Left ventricle myocardium superior (tissue), 1 donor: ENCODE results near the gene CCNYL1. TPM values are rescaled to one million over a fixed set of nuclear protein-coding genes. Genes with fewer than 3 reads are reported as not detected.
"Not testable (repeated sequence)": the region's sequence is repeated elsewhere in the genome, so short reads cannot be mapped to it uniquely, and the experiment has no call there.

Source experiments
- ATAC-seq: fragments of 200-7000 bp; cut with Tn5 transposase; one replicate; pipeline ENCODE4 v1.9.1; 2020; ENCODE audit warnings: mild to moderate bottlenecking, moderate library complexity
- DNase-seq: peaks from one replicate; pipeline ENCODE4 v3.0.0-alpha.2; 2020
- intact Hi-C: fragments of 100-400 bp; cut with micrococcal nuclease; formaldehyde crosslinking; loops from one replicate; pipeline ENCODE4 v1.11.0; 2022
- total RNA-seq: library from RNA; stranded (reverse); fragmentation: NEBNext Ultra II Directional; extraction: Animal tissue kit (Norgen Biotek cat#: 25700); gene quantifications from one replicate; pipeline ENCODE4 v1.2.1, GENCODE V29; 2021
- donor health status: DM: no; HTN: yes; CAD: no; lungs with severe emphysema.

Gene CCNYL1
- total RNA-seq, 1 donor from 2014 or later, result 8.3 TPM

DNA sequence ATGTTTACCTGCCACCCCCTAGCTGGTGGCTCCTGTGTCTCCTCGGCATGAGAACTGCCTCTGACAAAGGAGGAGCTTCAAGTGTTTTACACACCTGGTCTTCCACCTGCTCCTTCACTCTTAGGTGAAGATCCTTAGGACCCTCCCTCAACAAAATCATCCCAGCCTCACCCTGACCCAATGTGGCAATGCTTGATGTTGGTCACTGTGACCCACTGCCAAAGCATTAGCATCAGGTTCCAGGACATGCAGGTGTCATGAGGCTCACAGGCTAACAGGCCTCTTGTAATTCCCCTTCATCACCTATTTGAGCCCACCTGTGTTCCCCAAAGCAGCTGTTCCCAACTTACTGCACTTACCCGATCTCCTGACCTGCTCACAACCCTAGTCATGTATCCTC lies 48.5 kb downstream of the CCNYL1 start:
- intact Hi-C loops, result loop anchor here (10.0 kb wide), 1 partner anchor 215 kb away; no protein-coding TSS in a partner anchor
- no peak for DNase-seq
- ATAC-seq, result no peak

DNA sequence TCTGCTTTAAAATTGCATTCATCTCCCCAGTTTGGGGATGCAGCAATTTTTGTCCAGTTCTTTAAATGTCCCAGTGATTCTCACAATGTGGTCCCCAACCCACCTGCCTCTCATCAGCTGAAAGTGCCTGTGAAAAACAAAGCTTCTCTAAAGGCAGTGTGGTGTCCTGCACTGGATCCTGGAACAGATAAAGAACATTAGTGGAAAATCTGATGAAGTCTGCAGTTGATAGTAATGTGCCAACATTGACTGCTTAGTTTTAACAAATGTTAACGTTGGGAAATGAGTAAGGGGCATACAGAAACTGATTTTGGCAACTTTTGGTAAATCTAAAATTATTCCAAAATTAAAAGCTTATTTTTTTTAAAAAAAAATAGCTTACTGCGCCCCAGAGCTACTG lies 49.0 kb downstream of the CCNYL1 start:
- ATAC-seq, result no peak
- DNase-seq, result no peak
- intact Hi-C loops, result loop anchor here (10.0 kb wide), 1 partner anchor 214 kb away; no protein-coding TSS in a partner anchor

DNA sequence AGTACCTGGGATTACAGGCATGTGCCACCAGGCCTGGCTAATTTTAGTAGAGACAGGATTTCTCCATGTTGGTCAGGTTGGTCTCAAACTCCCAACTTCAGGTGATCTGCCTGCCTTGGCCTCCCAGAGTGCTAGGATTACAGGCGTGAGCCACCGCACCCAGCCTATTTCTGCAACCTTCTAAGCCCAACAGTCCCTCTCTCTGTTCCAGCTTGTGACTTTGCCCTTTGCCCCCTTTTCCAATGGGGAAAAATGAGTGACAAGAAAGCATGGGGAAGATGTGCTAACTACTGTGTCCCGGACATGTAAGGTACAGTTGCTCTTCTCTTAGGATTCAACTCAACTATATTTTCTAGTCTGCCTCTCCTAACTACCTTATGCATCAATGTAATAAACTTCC lies 50.0 kb downstream of the CCNYL1 start:
- intact Hi-C loops, result loop anchor here (10.0 kb wide), 1 partner anchor 213 kb away; no protein-coding TSS in a partner anchor
- not testable (repeated sequence) for ATAC-seq, DNase-seq

DNA sequence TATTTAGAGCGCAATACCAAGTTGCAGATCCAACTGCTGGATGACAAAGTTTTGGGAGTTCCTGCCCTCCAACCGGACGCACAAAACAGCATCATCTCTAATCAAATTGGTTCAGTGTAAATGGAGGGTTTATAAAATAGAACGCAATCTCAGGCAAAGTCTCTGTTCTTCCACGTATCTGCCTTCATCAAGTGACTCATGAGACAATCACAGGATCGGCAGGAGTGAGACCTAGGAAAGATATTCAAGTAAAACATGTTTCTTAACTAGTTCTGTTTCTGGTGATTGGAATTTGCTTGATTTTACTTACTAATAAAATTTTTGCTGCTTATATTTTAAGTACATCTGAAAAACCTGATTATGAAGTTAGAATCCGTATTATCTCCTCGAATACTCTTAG lies 50.7 kb downstream of the CCNYL1 start:
- ATAC-seq (no peak), DNase-seq (no peak)
- intact Hi-C loops, result loop anchor here (10.0 kb wide), 1 partner anchor 213 kb away; no protein-coding TSS in a partner anchor

DNA sequence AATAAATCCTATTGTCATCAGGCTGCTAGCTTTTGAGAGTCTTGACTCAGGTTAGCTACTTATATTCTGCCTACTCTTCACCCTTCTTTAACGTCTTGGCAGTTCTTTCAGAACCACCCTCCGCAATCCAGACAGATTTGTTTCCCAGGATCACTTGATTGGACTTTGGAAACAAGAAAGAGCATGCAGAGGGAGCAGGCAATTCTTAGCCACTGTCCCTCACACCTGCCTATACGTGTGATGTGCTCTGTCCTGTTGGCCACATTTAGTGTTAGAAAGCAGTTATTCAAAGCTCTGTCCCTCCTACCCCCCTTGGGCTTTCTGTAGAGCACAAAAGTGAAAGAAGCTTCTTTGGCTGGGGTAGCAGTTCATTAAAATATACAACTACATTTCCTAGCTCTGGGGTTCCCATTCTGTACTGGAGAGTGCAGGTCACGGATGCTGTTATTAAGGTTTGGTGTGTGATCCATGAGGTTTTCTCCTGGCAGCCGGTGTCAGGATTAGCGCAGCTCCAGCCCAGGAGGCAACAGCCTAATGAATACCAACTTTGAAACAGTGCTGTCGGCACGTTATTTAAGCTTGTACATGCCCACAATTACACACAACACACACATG lies 52.0 kb downstream of the CCNYL1 start:
- intact Hi-C loops, result loop anchor here (10.0 kb wide), 1 partner anchor 211 kb away; no protein-coding TSS in a partner anchor
- ATAC-seq (no peak), DNase-seq (no peak)

DNA sequence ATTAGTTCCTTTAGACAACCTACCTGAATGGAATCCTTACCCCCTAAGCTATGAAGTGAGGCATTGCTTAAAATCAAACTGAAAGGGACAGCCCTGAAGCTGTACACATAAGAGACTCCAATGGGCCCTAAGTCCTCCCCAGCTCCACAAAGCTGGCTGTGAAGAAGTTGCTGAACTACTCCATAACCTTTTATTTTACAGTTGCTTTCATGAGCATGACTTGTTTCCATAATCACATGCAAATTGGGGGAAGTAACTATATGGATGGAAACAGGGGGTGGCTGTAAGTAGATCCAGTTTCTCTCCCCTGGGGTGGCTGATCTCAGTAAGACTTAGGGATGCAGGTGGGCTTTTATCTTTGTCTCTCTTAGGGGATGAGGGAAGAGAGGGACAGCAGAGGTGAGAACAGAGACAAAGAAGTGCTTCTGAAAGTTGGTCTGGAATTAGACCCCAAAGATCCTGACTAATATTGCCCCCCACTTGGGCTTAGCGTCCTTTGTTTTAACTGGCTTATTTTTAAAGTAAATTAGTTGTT lies 52.7 kb downstream of the CCNYL1 start:
- intact Hi-C loops, result loop anchor here (10.0 kb wide), 1 partner anchor 211 kb away; no protein-coding TSS in a partner anchor

DNA sequence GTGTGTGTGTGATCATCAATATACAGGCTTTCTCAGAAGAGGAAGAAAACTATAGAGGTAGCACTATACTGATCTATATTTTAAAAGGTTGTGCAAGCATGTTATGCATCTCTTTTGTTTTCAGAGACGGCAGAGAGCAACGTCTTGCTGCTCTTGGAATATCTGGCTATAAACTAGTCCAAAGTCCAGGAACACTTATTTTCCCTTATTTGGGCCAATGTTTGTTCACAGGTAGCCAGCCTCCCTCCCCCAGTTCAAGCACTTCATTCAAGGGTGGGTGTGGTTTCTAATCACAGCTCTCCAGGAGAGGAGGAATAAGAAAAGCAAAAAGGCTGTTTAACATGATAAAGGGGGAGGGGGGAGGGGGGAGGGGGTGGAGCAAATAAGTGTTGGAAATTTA lies 54.1 kb downstream of the CCNYL1 start:
- ATAC-seq (no peak), DNase-seq (no peak)
- intact Hi-C loops, result loop anchor here (10.0 kb wide), 1 partner anchor 209 kb away; no protein-coding TSS in a partner anchor

More for the DNA sequence above, 52.7 kb downstream of the CCNYL1 start:
- no peak for ATAC-seq
- no peak for DNase-seq

DNA sequence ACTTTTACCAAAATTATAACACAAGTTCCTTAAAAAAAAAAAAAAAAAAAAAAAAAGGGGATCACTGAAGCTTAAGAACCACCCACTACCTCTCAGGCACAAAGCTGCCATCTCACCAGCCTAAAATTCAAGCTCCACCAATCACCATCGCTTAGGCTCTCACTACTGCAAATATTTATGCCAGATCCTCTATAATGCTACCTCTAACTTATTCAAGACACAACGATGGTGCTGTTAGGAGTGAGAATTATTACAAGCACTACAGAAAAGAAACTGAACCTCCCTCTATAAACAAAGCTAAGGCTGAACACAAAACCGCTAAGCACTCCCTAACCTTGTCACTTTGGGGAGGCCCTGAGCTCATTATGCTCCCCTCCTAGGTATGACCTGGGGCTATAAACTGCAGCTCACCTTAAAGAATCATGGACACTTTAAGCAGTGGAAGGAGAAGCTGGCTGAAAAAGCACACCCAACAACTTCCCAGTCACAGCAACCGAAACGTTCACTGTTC lies 54.7 kb downstream of the CCNYL1 start:
- ATAC-seq, result no peak
- no peak for DNase-seq
- intact Hi-C loops, result loop anchor here (10.0 kb wide), 1 partner anchor 209 kb away; no protein-coding TSS in a partner anchor

DNA sequence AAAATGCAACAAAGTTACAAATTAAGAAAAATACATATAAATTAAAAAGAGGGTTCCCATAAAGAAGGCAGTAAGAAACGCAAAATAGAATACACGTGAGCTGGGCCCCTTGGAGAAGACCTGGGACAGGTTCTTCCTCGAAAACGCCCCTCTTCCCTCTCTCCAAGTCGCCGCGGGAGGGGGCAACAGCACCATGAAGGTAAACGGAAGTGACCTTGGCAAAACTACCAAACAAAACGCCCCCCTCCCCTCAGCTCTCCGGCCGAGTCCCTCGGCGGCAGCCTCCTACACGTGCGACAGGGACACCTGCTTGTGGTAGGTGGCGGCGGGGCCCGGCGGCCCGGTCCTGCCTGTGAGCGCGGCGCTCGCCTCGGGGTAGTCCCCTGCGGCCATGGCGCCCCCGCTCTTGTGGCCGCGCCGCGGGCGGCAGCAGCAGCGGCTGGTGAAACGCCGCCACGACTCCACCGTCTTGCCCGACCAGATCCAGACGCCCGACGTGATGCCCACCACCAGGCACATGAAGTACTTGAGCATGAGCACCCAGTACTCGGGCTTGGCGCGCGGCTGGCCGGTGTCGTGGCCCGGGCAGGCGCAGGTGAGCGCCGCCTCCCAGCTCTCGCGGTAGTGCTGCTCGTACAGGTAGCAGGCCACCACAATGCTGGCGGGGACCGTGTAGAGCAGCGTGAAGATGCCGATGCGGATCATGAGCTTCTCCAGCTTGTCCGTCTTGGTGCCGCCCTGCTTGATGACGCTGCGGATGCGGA lies 55.4 kb downstream of the CCNYL1 start:
- DNase-seq (no peak), ATAC-seq (no peak)
- intact Hi-C loops, result loop anchor here (10.0 kb wide), 1 partner anchor 208 kb away; no protein-coding TSS in a partner anchor

DNA sequence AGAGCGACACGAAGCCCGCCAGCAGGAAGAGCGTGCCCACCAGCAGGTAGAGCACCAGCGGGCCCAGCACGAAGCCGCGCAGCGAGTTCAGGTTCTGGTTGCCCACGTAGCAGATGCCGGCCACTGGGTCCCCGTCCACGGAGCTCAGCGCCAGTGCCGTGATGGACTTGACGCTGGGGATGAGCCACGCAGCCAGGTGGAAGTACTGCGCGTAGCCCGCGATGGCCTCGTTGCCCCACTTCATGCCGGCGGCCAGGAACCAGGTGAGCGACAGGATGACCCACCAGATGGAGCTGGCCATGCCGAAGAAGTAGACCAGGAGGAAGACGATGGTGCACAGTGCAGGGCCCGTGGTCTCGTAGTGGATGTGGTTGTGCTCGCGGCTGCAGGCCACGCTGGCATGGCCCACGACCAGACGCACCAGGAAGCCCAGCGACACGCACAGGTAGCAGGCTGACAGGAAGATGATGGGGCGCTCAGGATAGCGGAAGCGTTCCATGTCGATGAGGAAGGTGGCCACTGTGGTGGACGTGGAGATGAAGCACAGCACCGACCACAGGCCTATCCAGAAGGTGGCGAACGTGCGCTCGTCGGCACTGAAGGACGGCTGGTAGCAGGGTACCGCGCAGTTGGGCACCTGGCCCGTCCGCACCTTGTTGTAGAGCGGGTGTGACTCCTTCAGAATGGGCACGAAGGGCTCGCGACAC lies 56.2 kb downstream of the CCNYL1 start:
- ATAC-seq (no peak), DNase-seq (peak; percentile 68)
- intact Hi-C loops, result loop anchor here (10.0 kb wide), 1 partner anchor 207 kb away; no protein-coding TSS in a partner anchor

DNA sequence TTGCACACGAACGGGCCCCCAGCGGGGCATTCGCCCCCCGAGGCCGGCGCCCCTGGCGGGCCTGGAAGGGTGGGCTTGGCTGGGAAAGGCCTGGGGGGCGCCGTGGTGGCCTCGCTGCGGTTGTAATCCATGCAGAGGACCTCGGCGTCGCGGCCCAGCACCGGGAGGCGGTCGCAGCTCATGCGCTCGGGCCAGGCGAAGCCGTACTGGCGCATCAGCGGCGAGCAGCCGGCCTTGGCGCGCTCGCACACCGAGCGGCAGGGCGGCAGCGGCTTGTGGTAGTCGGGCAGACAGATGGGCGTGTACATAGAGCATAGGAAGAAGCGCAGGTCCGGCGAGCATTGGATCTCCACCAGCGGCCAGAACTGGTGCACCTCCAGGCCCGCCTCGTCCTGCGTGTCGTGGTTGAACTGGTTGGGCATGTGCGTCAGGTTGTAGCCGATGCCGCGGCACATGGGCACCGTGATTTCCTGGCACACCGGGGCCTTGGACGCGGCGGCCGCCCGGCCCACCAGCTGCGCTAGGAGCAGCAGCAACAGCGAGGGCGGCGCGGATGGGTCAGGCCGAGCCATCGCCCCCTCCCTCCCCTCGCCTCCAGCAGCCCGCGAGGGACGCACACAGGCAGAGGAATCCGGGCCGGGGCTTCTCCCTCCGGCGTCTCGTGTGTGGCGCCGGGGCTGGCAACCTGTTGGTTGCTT lies 56.9 kb downstream of the CCNYL1 start:
- intact Hi-C loops, result loop anchor here (10.0 kb wide), 1 partner anchor 206 kb away; no protein-coding TSS in a partner anchor
- ATAC-seq (peak; percentile 8), DNase-seq (peak; percentile 58)

DNA sequence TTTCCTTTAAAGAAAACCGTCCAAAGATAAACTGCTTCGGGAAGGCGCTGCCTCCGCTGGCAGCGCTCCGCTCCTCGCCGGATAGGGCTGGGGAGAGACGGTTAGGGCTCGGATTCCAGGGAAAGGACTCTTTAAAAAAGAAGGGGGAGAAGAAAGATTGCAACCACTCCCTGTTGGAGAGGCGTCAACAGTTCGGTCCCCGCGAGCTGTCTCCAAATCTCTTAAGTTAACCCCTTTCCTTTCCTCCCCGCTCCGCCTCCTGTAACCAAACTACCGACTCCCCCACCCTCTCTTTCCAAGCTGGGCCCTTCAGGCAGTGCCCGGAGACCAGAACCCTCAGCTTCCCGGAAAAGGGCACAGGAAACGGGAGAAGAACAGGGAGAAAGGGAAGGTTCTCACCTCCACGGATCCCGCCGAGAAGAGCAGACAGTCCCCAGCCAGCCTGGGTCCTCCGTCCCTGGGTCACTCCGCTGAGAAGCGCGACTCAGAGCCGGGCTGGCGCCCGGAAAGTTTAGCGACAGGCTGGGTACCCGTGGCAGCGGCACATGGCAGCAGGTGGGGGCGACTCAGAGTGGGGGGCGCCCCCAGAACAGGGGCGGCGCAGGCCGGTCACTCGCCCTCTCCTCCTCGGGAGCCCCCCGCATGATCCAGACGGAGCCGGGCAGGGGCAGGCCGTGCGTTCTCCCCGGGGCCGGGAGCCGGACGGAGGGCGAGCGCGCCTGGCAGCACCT lies 57.6 kb downstream of the CCNYL1 start:
- ATAC-seq (peak; percentile 8), DNase-seq (no peak)
- intact Hi-C loops, result loop anchor here (10.0 kb wide), 1 partner anchor 206 kb away; no protein-coding TSS in a partner anchor

DNA sequence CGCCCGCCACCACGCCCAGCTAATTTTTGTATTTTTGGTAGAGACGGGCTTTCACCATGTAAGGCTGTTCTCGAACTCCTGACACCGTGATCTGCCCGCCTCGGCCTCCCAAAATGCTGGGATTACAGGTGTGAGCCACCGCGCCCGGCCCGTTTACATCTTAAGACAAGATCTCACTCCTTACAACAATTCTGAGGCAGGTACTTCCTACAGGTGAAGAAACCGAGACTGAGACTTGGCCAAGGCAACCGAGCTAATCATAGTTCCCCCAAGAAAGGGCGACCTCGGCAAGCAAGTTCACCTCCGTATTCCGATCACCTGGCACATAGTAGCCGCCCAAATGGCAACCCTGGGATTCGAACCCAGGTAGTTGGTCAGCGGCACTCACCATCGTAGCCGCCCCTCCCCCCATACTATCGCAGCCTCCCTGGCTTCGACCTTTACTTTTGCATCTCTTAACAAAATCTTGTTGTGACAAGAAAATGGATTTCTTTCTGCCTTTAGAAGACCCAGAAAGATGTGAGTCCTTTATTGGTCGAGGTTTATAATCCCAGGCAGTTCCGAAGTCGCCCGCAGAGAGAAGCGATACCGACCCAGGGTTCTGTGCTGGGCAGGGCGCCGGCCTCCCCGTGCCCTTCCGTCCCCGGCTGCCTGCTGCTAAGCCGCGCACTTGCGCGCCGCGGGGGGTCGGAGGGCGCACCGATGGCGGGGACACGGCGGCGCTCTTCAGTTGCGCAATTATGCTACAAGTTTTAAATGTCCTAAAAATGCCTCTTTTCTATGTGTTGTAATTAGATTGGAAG lies 59.4 kb downstream of the CCNYL1 start:
- intact Hi-C loops, result no loop called here
- no peak for ATAC-seq
- DNase-seq, result peak; percentile 56

DNA sequence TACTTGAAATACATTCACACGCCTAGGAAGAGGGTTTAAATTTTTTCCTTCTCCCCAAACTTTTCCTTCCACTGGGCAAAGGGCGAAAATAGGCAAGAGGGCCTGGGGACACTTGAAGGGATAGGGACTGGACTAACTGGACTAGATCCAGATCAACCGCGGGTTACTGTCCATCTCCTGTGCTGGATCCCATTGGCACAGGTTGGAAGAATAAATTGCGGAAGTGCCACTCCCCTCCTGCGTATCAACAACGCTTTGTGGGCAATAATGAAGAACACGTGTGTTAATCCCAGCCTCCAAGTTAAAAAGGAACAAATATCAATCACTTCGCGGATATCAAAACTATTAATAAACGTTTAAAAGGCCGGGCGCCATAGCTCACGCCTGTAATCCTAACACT lies 60.0 kb downstream of the CCNYL1 start:
- ATAC-seq, result no peak
- intact Hi-C loops, result no loop called here

DNA sequence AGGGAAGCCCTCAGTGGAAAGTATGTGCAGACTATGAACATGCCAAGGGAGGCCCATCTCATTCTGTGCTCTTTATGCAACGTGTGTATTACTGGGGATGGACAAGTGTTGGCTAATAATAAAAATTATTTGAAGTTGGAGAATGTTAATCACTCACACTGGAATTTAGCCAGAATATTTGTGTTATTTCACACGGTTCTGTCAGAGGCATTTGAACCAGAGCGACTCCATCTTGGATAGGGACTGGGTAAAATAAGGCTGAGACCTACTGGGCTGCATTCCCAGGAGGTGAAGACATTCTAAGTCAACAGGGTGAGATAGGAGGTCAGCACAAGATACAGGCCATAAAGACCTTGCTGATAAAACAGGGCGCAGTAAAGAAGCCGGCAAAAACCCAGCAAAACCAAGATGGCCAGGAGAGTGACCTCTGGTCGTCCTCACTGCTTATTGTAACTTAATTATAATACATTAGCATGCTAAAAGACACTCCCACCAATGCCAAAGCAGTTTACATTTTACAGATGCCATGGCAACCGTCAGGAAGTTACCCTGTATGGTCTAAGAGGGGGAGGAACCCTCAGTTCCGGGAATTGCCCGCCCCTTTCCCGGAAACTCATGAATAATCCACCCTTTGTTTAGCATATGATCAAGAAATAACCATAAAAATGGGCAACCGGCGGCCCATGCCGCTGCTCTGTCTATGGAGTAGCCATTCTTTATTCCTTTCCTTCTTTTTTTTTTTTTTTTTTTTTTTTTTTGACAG lies 60.8 kb downstream of the CCNYL1 start:
- DNase-seq (no peak), ATAC-seq (no peak)
- intact Hi-C loops, result no loop called here

More for the DNA sequence above, 60.0 kb downstream of the CCNYL1 start:
- no peak for DNase-seq

DNA sequence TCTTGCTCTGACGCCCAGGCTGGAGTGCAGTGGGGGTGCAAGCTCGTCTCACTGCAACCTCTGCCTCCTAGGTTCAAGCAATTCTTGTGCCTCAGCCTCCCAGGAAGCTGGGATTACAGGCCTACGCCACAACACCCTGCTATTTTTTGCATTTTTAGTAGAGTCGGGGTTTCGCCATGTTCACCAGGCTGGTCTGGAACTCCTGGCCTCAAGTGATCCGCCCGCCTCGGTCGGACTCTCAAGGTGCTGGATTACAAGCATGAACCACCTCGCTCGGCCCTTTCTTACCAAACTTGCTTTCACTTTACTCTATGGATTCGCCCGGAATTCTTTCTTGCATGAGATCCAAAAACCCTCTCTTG lies 61.4 kb downstream of the CCNYL1 start:
- ATAC-seq, result no peak
- intact Hi-C loops, result no loop called here
- no peak for DNase-seq
